GM08714 (cell line): ENCODE measurements around the gene CBY3.
"Not testable (repeated sequence)": the region's sequence is repeated elsewhere in the genome, so short reads cannot be mapped to it uniquely, and the experiment has no call there.

ENCODE experiments used
- H3K4me3 ChIP-seq: fragments of 200-500 bp; sonication (Bioruptor generic); 2 replicates; pipeline ENCODE4 v1.5.1; 2014; ENCODE audit warnings: mild to moderate bottlenecking, low read length, inconsistent platforms
- ZNF274 ChIP-seq: IDR thresholded peaks from 2 replicates; pipeline ENCODE4 v1.6.1; 2012; ENCODE audit warnings: mild to moderate bottlenecking, low read depth, low read length

CBY3 gene

GRCh38 chr5:179696603-179697002 lies 15.8 kb upstream of the CBY3 start:
- TF ChIP-seq ZNF274, result no peak
- no peak overlapping the region for H3K4me3 ChIP-seq

- TF ChIP-seq ZNF274, result no peak
- H3K4me3 ChIP-seq, result no peak overlapping the region
Observed at GRCh38 chr5:179694561-179694960, 13.7 kb upstream of the CBY3 start.

GRCh38 chr5:179689212-179689611 lies 8.4 kb upstream of the CBY3 start:
- not testable (repeated sequence) for H3K4me3 ChIP-seq

DNA sequence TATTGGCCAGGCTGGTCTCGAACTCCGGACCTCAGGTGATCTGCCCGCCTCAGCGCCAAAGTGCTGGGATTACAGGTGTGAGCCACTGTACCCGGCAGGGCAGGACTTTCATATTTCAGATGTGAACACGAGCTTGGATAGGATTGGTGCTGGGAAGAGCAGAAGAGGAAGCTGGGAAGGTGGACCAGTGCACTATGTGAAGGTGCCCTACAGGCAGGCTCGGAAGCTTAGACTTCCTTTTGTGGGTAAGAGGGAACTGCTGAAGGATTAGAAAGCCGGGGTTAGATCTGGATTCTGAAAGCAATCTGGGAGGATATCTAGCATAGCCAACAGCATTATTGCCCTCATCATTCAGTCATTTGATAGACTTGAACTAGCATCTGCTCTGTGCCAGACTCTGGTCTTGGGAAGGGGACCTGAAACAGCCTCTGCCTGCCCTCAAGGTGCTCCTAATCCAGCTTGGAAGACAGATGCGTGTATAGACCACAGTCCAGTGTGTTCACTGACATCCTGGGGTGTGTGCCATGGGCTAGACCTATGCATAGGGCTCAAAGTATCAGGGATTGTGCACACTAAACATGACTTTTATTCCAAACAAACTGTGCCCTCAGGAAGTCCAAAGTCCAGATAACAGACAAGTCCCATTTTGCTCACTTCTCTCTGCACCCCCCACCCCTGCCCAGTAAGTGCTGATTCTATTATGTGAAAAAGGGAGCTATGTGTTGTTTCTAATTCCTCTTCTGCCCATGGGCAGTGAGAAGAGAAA lies 637 bp downstream of the CBY3 start:
- no peak for TF ChIP-seq ZNF274
- no peak overlapping the region for H3K4me3 ChIP-seq

DNA sequence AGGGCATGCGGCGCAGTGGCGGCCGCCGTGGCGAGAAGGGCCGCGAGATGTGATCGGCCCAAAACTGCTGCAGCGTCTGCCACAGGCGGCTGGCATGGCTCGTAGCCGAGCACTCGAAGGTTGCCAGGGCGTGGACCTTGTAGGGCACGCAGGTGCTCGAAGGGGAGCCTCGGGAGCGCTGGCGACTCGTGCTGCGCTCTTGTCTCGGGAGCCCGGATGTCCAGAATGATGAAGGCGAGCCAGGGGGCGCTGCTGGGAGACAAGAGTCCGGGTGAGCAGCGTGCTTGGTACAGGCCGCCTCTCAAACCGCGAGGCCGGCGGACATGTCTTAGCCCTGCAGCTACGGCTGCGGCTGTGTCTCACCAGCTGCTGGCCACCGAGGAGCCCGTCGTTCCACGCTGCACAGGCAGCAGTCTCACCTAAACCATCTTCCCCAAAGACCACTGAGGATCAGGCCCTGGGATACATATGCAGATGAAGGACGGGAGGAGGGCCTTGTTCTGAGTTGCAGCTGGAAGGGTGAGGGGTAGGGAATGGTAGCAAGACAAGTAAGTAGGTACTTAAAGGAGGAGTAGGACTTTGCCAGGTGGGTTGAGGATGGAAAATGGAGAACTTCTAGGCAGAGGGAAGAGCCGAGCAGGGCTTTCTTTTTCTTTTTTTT lies 1.7 kb downstream of the CBY3 start:
- no peak for TF ChIP-seq ZNF274
- H3K4me3 ChIP-seq, result peak overlapping the region; percentile 84; the same call in 1 of the 2 replicates

DNA sequence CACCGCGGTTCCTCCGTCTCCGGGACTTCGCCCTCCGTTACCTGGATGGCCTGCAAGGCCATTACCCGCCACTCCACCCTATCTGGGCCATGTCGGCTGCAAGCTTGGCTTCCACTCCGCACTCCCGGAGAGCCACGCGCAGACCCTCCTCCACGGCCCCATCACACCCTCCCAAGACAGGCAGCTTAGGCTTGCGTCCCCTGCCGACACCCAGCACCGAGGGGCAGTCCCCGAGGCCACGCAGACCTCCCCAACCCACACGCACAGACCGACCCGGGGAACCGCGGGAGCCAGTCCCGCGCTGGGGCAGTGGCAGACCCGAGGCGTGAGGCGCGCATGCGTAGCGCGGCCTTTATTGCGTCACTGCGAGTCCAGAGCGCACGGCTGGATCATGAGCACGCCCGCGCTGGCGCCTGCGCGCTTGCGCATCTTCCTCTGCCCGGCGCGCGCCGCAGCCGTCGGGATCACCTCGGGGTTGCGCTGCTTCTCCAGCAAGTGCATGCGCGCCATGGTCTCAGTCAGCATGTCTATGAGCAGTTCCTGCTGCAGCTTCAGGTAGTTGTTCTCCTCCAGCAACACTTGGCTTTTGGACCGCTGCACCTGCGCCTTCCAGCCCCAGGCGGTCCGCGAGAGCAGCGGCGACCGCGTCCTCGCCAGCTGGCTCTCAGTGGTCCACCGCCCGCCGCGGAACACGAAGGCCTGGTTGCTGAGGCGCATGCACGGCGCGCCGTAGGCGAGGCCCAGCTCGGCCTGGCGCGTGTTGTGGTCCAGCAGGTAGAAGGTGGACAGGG lies 2.4 kb downstream of the CBY3 start:
- H3K4me3 ChIP-seq, result peak overlapping the region; percentile 84
- no peak for TF ChIP-seq ZNF274

GRCh38 chr5:179668391-179668790 lies 12.4 kb downstream of the CBY3 start:
- no peak for TF ChIP-seq ZNF274
- no peak overlapping the region for H3K4me3 ChIP-seq

GRCh38 chr5:179661647-179662046 lies 19.2 kb downstream of the CBY3 start:
- not testable (repeated sequence) for H3K4me3 ChIP-seq

DNA sequence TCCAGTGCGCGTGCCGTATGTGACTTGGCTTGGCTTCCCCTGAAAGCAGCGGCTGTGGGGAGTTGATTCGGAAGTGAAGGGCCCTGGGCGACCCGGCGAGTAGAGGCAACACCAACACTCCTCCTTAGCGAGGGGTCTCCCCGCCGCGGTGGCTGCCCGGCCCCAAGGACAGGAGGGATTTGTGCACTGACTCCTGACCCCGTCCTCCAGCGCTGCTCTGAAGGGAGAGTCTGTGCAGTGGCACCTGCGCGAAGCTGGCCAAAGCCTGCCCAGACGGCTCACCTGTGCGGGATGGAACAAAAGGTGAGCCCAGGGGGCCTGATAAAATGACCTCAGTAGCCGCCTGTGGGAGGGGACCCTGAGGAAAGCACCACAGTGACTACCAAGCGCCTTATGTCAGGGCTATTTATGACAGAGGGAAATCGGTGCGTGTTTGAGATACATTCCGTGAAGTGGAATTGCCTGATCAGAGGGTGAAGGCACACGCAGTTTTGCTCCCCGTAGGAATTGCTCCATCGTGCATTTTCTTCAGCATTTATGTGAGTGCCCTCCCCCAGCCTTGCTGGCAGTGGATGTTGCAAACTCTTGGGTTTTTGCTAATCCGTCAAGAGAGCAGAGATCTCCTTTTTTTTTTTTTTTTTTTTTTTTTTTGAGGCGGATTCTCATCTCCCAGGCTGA lies 22.5 kb downstream of the CBY3 start:
- H3K4me3 ChIP-seq, result peak overlapping the region; percentile 69

DNA sequence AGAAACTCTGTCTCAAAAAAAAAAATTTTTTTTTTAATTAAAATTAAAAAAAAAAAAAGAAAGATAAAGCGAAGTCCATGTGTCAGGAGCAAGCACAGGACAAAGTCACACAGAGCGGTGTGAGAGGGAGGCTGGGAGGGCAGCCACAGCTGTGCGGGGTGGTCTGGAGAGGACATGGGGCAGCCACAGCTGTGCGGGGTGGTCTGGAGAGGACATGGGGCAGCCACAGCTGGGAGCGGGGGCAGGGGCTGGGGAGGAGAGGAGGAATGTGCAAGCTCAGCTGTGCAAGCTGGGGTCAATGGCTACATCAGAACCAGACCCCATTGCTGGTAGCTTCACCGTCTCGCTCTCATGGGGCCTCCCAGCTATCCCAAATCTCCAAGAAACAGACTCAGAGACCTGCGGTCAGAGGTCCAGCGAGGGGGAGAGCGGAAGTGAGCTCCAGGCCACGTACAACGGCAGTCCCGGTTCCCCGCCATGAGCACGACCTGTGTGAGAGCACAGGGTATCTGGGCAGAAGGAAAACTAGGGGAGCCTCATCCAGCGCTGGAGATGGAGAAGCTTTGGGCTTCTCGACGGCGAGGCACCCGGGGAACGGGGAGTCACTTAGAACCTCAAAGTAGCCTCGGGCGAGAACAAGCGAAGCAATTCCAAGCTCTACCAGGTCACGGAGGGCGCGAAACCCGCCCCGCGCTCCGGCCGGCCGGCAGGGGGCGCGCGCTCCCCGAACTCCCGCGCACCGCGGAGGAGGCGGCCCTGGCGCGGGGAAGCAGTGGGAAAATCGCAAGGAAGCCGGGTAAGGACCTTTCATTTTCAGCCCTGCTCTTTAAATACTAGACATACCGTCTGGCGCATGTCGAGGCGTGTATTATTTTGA lies 23.3 kb downstream of the CBY3 start:
- not testable (repeated sequence) for H3K4me3 ChIP-seq

GRCh38 chr5:179653135-179653534 lies 27.7 kb downstream of the CBY3 start:
- not testable (repeated sequence) for H3K4me3 ChIP-seq

- H3K4me3 ChIP-seq, result not testable (repeated sequence)
Observed at GRCh38 chr5:179650245-179650644, 30.6 kb downstream of the CBY3 start.

GRCh38 chr5:179649166-179649703 lies 31.6 kb downstream of the CBY3 start:
- not testable (repeated sequence) for H3K4me3 ChIP-seq

- TF ChIP-seq ZNF274, result no peak
- H3K4me3 ChIP-seq, result no peak overlapping the region
Observed at GRCh38 chr5:179648410-179648809, 32.4 kb downstream of the CBY3 start.

GRCh38 chr5:179644766-179645165 lies 36.1 kb downstream of the CBY3 start:
- H3K4me3 ChIP-seq, result not testable (repeated sequence)

DNA sequence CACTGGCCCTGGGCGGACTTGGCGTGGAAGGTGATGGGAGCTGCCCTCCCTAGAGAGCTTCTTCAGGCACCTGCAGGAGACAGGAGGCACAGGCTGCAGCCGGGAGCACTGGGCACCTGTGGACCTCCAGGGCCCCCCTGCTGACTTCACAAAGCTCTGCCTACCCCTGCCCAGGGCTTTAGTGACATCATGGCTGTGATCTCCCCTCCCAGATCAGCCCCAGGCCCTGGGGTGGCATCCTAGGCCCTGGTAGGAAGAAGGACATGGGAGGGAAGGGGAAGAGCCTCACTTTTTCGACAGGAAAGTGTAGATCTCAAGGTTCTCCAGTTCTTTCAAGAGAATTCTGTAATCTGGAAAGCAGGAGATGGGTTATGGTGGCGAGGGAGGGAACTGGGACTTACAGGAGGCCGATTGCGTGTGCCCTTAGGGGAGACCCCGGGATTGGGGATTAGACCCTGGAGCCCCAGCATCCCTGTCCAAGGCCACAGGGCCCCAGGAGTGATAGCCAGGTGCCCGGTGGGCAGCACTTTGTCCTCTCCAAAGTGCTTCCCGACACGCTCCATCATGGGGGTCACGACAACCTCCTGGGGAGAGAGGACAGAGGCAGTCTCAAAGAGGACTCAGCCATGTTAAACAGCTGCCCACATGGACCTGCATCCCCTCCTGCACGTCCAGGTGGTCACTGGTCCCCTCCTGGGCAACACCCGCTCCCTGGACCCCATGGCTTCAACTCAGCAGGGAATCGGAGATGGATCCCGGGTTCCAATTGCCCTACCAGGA lies 37.5 kb downstream of the CBY3 start:
- H3K4me3 ChIP-seq, result not testable (repeated sequence)

- H3K4me3 ChIP-seq, result not testable (repeated sequence)
Observed at GRCh38 chr5:179642626-179643025, 38.2 kb downstream of the CBY3 start.

DNA sequence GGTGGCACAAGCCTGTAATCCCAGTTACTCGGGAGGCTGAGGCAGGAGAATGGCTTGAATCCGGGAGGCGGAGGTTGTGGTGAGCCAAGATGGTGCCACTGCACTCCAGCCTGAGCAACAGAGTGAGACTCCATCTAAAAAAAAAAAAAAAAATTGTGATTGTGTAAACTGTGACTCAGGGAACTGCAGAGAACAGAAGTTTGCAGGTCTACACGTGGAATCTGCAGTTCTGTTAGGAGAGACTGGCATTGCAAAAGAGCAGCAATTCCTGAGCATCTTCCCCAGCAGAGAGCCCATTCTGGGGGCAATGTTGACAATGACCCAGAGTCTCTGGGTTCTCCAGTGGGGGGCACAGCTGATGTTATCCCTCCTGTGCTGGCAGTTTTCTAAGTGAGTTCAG lies 39.1 kb downstream of the CBY3 start:
- not testable (repeated sequence) for H3K4me3 ChIP-seq
